Neuronal stem cell (in vitro differentiated cells): ENCODE measurements around the gene FGFR3.

Experiments used
- DNase-seq: peaks from one replicate; pipeline ENCODE4 v3.0.0-alpha.2; 2013; ENCODE audit warnings: low spot score
- H2AFZ ChIP-seq: one replicate; pipeline ENCODE4 v1.6.1; 2013; ENCODE audit warnings: mild to moderate bottlenecking, low read length, inconsistent platforms
- H2AK5ac ChIP-seq: 2 replicates; pipeline ENCODE4 v1.6.1; 2013; ENCODE audit warnings: low read depth, mild to moderate bottlenecking, inconsistent platforms, low read length, moderate library complexity, mixed read lengths
- H2BK120ac ChIP-seq: 2 replicates; pipeline ENCODE4 v1.6.1; 2013; ENCODE audit warnings: low read depth, mild to moderate bottlenecking, inconsistent platforms, low read length, moderate library complexity, mixed read lengths
- H2BK12ac ChIP-seq: one replicate; pipeline ENCODE4 v1.6.1; 2013; ENCODE audit warnings: low read length, inconsistent platforms
- H2BK15ac ChIP-seq: 2 replicates; pipeline ENCODE4 v1.6.1; 2013; ENCODE audit warnings: mild to moderate bottlenecking, low read length, inconsistent platforms, mixed read lengths
- H2BK5ac ChIP-seq: one replicate; pipeline ENCODE4 v1.6.1; 2013; ENCODE audit warnings: inconsistent platforms, mild to moderate bottlenecking, low read length, moderate library complexity
- H3K14ac ChIP-seq: one replicate; pipeline ENCODE4 v1.6.1; 2013; ENCODE audit warnings: low read length, inconsistent platforms
- H3K18ac ChIP-seq: 2 replicates; pipeline ENCODE4 v1.6.1; 2013; ENCODE audit warnings: low read length, inconsistent platforms
- H3K23ac ChIP-seq: 2 replicates; pipeline ENCODE4 v1.6.1; 2013; ENCODE audit warnings: low read depth, mild to moderate bottlenecking, mixed read lengths, low read length, inconsistent platforms; ENCODE audit not compliant: poor library complexity
- H3K27ac ChIP-seq: replicated peaks from 3 replicates; pipeline ENCODE4 v1.5.1; 2013; ENCODE audit warnings: low read length, inconsistent platforms
- H3K27me3 ChIP-seq, 3 experiments: 2 replicates each; pipeline ENCODE4 v1.6.1; 2013; ENCODE audit warnings: low read length in 3 of 3, mild to moderate bottlenecking in 2 of 3, inconsistent platforms in 1 of 3, low read depth in 1 of 3, mixed read lengths in 1 of 3, moderate library complexity in 1 of 3; ENCODE audit not compliant: control insufficient read depth in 3 of 3, insufficient read depth in 3 of 3
- H3K36me3 ChIP-seq, 2 donors: replicated peaks in 1 of 2; 2 replicates each; pipeline ENCODE4 v1.6.1; 2013; ENCODE audit warnings: low read length in 2 of 2; ENCODE audit not compliant: control insufficient read depth in 2 of 2, insufficient read depth in 2 of 2
- H3K4ac ChIP-seq: 2 replicates; pipeline ENCODE4 v1.6.1; 2013; ENCODE audit warnings: inconsistent platforms, mild to moderate bottlenecking, low read length, moderate library complexity
- H3K4me1 ChIP-seq, 2 donors: 1 replicate in 1 of 2; 2 replicates in 1 of 2; pipeline ENCODE4 v1.6.1; 2013; ENCODE audit warnings: low read length in 2 of 2, low read depth in 1 of 2; ENCODE audit not compliant: control insufficient read depth in 2 of 2, insufficient read depth in 1 of 2
- H3K4me2 ChIP-seq: one replicate; pipeline ENCODE4 v1.6.1; 2013; ENCODE audit warnings: mild to moderate bottlenecking, low read length, inconsistent platforms; ENCODE audit not compliant: insufficient read depth, poor library complexity, severe bottlenecking
- H3K4me3 ChIP-seq, 2 donors: 2 replicates each; pipeline ENCODE4 v1.5.1; 2013; ENCODE audit warnings: low read length in 2 of 2, mild to moderate bottlenecking in 2 of 2, inconsistent platforms in 1 of 2, moderate library complexity in 1 of 2
- H3K79me1 ChIP-seq: one replicate; pipeline ENCODE4 v1.6.1; 2013; ENCODE audit warnings: low read depth, mild to moderate bottlenecking, inconsistent platforms, low read length, moderate library complexity
- H3K9ac ChIP-seq: one replicate; pipeline ENCODE4 v1.6.1; 2013; ENCODE audit warnings: mild to moderate bottlenecking, low read depth, low read length, inconsistent platforms; ENCODE audit not compliant: poor library complexity
- H3K9me3 ChIP-seq, 2 donors: replicated peaks in 1 of 2; 2 replicates each; pipeline versions ENCODE3 to v1.6.1; 2013; ENCODE audit warnings: low read length in 2 of 2, mild to moderate bottlenecking in 2 of 2, inconsistent platforms in 1 of 2, low read depth in 1 of 2, mixed read lengths in 1 of 2, moderate library complexity in 1 of 2; ENCODE audit not compliant: control insufficient read depth in 2 of 2, insufficient read depth in 1 of 2
- H4K8ac ChIP-seq: one replicate; pipeline ENCODE4 v1.6.1; 2013; ENCODE audit warnings: low read depth, mild to moderate bottlenecking, inconsistent platforms, low read length, moderate library complexity
- H4K91ac ChIP-seq: one replicate; pipeline ENCODE4 v1.6.1; 2013; ENCODE audit warnings: low read length, low read depth, mild to moderate bottlenecking, inconsistent platforms; ENCODE audit not compliant: poor library complexity
- WGBS, 2 donors: extraction: QIAGEN DNeasy Blood & Tissue Kit; methylation state at CpG; one replicate each; pipeline ENCODE4 v1.1.7; 2013; ENCODE audit warnings: missing lambda C conversion rate in 2 of 2, mixed read lengths in 1 of 2; ENCODE audit not compliant: insufficient read length in 2 of 2, insufficient replicate concordance in 1 of 2; ENCODE audit errors: extremely low coverage in 2 of 2; 5-methylcytosine and 5-hydroxymethylcytosine counted together

FGFR3 gene

DNA sequence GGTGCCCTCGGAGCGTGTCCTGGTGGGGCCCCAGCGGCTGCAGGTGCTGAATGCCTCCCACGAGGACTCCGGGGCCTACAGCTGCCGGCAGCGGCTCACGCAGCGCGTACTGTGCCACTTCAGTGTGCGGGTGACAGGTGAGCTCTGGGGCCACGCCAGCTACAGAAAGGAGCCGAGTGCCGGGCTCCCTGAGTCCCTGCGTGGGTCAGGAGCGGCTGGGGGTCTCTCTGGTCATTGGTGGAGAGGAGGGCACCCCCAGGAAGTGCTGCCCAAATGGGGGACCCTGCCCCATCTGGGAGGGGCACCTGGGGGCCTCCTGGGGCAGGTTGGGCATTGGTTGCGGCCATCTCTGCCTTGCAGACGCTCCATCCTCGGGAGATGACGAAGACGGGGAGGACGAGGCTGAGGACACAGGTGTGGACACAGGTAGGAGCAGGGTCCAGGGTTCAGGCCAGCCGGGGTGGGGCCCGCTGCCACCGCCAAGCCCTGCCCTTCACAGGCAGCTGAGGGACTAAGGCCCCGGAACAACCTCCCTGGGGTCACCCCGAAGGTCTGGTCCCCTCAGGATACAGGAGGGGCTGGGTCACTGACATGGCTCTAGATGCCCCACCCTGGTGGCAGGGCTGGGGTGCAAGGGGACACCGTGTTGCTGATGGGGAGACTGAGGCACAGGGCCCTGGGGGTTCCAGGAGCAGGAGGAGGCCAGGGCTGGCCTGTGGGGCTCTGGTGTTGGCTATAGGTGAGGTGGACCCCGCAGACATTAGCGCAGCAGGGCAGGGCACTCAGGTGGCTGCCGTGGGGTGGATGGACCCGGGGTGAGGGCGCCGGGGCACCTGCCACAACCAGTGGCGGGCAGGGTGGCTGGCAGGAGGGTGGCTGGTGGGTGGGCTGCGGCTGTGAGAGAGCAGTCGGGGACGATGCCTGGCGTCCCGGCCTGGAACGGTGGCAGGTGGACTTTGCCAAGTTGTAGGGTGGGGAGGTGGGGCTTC is 6.6 kb downstream of the FGFR3 start:
- Histone ChIP-seq H3K27ac (no peak overlapping the region), H3K36me3 (peaks cover 0 to 41% of the 10 kb centered on the region in 2 donors), H3K4me3 (no peak overlapping the region), H4K91ac (no peak overlapping the region), H3K27me3 (peaks cover 1 to 15% (median 3%) of the 10 kb centered on the region in 3 experiments), H3K4me1 (peaks cover 4 to 17% of the 10 kb centered on the region in 2 donors), H2BK12ac (peak overlapping the region; percentile 73), H2BK15ac (no peak overlapping the region), H3K23ac (peak overlapping the region; percentile 31), H3K4ac (no peak overlapping the region), H3K9ac (no peak overlapping the region), H3K14ac (peak overlapping the region; percentile 38), H3K4me2 (no peak overlapping the region), H2AFZ (no peak overlapping the region), H2BK5ac (no peak overlapping the region), H2AK5ac (peak overlapping the region; percentile 63), H4K8ac (no peak overlapping the region), H3K79me1 (peaks cover 9% of the 10 kb centered on the region), H3K18ac (peak overlapping the region; percentile 48), H2BK120ac (peak overlapping the region; percentile 31), H3K9me3 (no peaks in the 10 kb centered on the region)
- no peak for DNase-seq
- WGBS, 2 donors, result no CpG with 5 or more reads among the region's 41 CpGs

DNA sequence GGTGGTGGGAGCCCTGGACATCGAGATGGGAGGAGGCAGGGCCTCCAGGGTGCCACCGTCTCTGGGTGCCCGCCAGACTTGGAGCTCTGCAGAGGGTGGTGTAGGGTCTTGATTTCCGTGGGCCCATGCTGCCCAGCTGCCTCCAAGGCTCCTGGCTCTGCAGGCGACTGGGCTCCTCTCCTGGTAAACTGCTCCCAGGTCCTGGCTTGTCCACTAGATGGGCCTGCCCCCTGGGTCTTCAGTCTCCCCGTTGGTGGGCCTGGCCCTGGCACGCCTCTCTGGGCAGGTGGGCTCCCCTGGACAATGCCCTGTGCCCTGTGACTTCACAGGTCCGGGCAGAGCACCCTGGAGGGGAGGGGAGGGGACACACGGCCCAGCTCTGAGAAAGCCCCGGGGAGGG is 7.7 kb downstream of the FGFR3 start:
- Histone ChIP-seq H2BK12ac (no peak overlapping the region), H2AFZ (no peak overlapping the region), H3K9ac (no peak overlapping the region), H3K4me3 (no peak overlapping the region), H2AK5ac (peak overlapping the region; percentile 81), H3K4me1 (peaks cover 0 to 14% of the 10 kb centered on the region in 2 donors), H2BK5ac (no peak overlapping the region), H3K79me1 (peaks cover 8% of the 10 kb centered on the region), H3K4me2 (no peak overlapping the region), H4K8ac (no peak overlapping the region), H3K14ac (peak overlapping the region; percentile 89), H4K91ac (no peak overlapping the region), H3K27me3 (peaks cover 0 to 5% (median 0%) of the 10 kb centered on the region in 3 experiments), H3K27ac (no peak overlapping the region), H2BK120ac (no peak overlapping the region), H3K18ac (no peak overlapping the region), H2BK15ac (no peak overlapping the region), H3K4ac (no peak overlapping the region), H3K23ac (peak overlapping the region; percentile 31), H3K9me3 (no peaks in the 10 kb centered on the region), H3K36me3 (peaks cover 0 to 52% of the 10 kb centered on the region in 2 donors)
- WGBS, 2 donors, result no CpG with 5 or more reads among the region's 10 CpGs
- DNase-seq, result no peak

DNA sequence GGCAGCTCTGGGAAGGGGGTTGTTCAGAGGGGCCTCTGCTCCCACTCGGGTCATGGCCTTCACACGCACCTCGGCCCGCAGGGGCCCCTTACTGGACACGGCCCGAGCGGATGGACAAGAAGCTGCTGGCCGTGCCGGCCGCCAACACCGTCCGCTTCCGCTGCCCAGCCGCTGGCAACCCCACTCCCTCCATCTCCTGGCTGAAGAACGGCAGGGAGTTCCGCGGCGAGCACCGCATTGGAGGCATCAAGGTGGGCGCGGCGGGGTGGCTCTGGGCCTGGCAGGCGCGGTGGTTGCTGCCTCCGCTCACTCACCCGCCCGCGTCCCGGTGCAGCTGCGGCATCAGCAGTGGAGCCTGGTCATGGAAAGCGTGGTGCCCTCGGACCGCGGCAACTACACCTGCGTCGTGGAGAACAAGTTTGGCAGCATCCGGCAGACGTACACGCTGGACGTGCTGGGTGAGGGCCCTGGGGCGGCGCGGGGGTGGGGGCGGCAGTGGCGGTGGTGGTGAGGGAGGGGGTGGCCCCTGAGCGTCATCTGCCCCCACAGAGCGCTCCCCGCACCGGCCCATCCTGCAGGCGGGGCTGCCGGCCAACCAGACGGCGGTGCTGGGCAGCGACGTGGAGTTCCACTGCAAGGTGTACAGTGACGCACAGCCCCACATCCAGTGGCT is 8.3 kb downstream of the FGFR3 start:
- Histone ChIP-seq H2AFZ (no peak overlapping the region), H2BK15ac (no peak overlapping the region), H2BK12ac (peak overlapping the region; percentile 58), H3K27ac (no peak overlapping the region), H3K9ac (no peak overlapping the region), H3K4me2 (no peak overlapping the region), H3K4me3 (no peak overlapping the region), H2BK120ac (no peak overlapping the region), H3K4me1 (peaks cover 0 to 14% of the 10 kb centered on the region in 2 donors), H3K14ac (peak overlapping the region; percentile 56), H3K36me3 (peaks cover 0 to 58% of the 10 kb centered on the region in 2 donors), H3K4ac (peak overlapping the region; percentile 66), H2BK5ac (peak overlapping the region; percentile 75), H3K27me3 (no peaks in the 10 kb centered on the region), H4K91ac (no peak overlapping the region), H4K8ac (peak overlapping the region; percentile 17), H2AK5ac (peak overlapping the region; percentile 21), H3K18ac (peak overlapping the region; percentile 57), H3K9me3 (no peaks in the 10 kb centered on the region), H3K23ac (peak overlapping the region; percentile 89), H3K79me1 (peaks cover 8% of the 10 kb centered on the region)
- no CpG with 5 or more reads among the region's 56 CpGs for WGBS, 2 donors
- no peak for DNase-seq
